NT2/D1 (cell line): ENCODE measurements around the gene CTIF.

Source experiments
- SUZ12 ChIP-seq: IDR thresholded peaks from 2 replicates; pipeline ENCODE4 v1.6.1; 2011; ENCODE audit not compliant: insufficient read length, insufficient read depth; ENCODE audit errors: extremely low read depth
- YY1 ChIP-seq: IDR thresholded peaks from 2 replicates; pipeline ENCODE4 v1.6.1; 2011; ENCODE audit not compliant: insufficient read length, insufficient read depth
- ZNF274 ChIP-seq: IDR thresholded peaks from 2 replicates; pipeline ENCODE4 v1.6.1; 2011; ENCODE audit warnings: mild to moderate bottlenecking, low read depth, low read length

GRCh38 chr18:48536516-48536915 is 2.3 kb upstream of the CTIF start:
- no peak for TF ChIP-seq SUZ12
- TF ChIP-seq ZNF274: no peak
- no peak for TF ChIP-seq YY1
